GM19397 (cell line): ENCODE measurements around the gene CCDC12.

ENCODE experiments used
- ATAC-seq: cut with Tn5 transposase; IDR thresholded peaks from one replicate; pipeline ENCODE4 v1.9.1; 2021; ENCODE audit warnings: mild to moderate bottlenecking, moderate library complexity; ENCODE audit not compliant: unreplicated experiment

The CCDC12 gene

GRCh38 chr3:46960081-46960701 lies 16.4 kb downstream of the CCDC12 start:
- no peak for ATAC-seq

GRCh38 chr3:46959161-46959511 lies 17.4 kb downstream of the CCDC12 start:
- ATAC-seq: no peak

GRCh38 chr3:46958467-46959160 lies 17.9 kb downstream of the CCDC12 start:
- no peak for ATAC-seq

- no peak for ATAC-seq
These were observed 19.3 kb downstream of the CCDC12 start for GRCh38 chr3:46957092-46957820.

- ATAC-seq: no peak
These were observed 20.7 kb downstream of the CCDC12 start for GRCh38 chr3:46955801-46956259.

- no peak for ATAC-seq
These were observed 21.4 kb downstream of the CCDC12 start for GRCh38 chr3:46955157-46955556.

GRCh38 chr3:46954178-46954577 lies 22.4 kb downstream of the CCDC12 start:
- no peak for ATAC-seq

GRCh38 chr3:46953234-46954010 lies 23.1 kb downstream of the CCDC12 start:
- ATAC-seq: no peak

GRCh38 chr3:46952813-46953212 lies 23.7 kb downstream of the CCDC12 start:
- no peak for ATAC-seq

GRCh38 chr3:46950650-46951241 lies 25.8 kb downstream of the CCDC12 start:
- ATAC-seq: no peak

GRCh38 chr3:46950177-46950576 lies 26.4 kb downstream of the CCDC12 start:
- no peak for ATAC-seq

- peak; percentile 56 for ATAC-seq
These were observed 27.5 kb downstream of the CCDC12 start for GRCh38 chr3:46948830-46949671.

- ATAC-seq: no peak
These were observed 28.4 kb downstream of the CCDC12 start for GRCh38 chr3:46947981-46948791.

GRCh38 chr3:46947546-46947901 lies 29.0 kb downstream of the CCDC12 start:
- ATAC-seq: no peak

- ATAC-seq: no peak
These were observed 29.5 kb downstream of the CCDC12 start for GRCh38 chr3:46946856-46947545.

- ATAC-seq: no peak
These were observed 30.1 kb downstream of the CCDC12 start for GRCh38 chr3:46946416-46946815.

- no peak for ATAC-seq
These were observed 32.4 kb downstream of the CCDC12 start for GRCh38 chr3:46944191-46944590.
